T-helper 9 cell (primary cell): ENCODE data around the gene ACTRT2.

ENCODE experiments used
- DNase-seq: peaks from one replicate; pipeline ENCODE4 v3.0.0-alpha.2; 2020

The ACTRT2 gene

DNA sequence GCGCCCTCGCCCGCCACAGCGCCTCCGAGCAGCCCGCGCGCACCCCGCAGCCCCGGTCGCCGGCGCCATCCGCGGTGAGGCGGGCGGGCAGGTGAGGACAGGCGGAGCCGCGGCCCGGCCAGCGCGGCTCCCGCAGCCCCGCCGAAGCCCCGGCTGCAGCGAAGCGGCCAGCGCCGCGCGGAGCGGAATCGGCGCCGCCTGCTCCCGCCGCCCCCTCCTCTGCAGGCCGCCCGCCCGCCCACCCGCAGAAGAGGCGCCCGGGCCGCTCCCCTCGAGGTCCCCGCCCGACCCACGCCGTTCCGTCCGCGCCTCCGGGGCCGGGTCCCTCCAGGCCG, 49.0 kb downstream of the ACTRT2 start:
- no peak for DNase-seq

DNA sequence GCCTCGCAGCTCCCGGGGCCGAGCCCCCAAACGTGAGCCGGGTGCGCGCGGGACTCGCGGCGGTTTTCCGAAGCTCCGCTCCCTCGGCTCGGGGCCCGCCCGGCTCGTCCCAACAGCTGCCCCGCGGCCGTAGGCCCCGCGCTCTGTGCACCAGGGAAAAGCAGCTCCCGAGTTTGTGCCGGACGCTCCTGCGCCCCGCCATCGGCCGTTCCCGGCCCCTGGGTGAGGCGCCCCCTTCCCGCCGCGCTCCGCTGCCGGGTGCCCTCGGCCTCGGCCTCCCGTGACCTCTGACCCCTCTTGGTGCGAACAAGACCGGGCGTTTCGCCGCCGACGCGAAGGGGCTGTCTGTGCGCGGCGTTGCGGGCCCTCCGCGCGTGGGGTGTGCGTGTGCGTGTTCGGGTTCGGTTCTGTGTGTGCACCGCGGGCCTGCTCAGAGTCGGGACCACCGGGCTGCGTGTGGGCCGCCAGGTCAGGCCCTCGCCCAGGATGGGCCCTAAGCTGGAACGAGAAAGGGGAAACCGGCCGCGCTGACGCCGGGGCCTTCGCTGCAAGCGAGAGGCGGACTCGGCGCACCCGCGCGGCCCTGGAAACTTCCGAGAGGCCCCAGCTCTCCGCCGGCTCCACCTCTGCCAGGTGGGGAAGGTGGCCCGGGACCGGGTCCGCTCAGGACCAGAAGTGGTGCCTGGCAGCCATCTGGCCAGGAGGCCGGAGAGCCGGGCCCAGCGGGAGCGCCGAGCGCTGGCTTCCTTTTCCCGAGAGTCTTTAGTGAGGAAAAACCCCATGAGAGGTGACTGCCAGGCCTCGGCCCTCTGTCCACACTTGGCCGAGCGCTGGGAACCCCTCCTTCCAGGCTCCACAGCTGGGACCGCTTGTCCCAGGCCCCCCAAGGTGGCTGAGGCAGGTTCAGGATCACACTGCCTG, 49.6 kb downstream of the ACTRT2 start:
- DNase-seq = no peak

GRCh38 chr1:3071565-3072390, 50.5 kb downstream of the ACTRT2 start:
- no peak for DNase-seq
